Dedifferentiated amniotic fluid mesenchymal stem cell (primary cell): ENCODE results near the gene GSTM2.

Experiments used
- DNase-seq: peaks from one replicate; pipeline ENCODE4 v3.0.0-alpha.2; 2016; ENCODE audit errors: extremely low spot score

Gene GSTM2

GRCh38 chr1:109629372-109630030 is 38.4 kb upstream of the GSTM2 start:
- DNase-seq: peak; percentile 9

- DNase-seq: peak; percentile 13
Observed at GRCh38 chr1:109630081-109630897, 37.6 kb upstream of the GSTM2 start.

GRCh38 chr1:109630898-109631512 is 36.9 kb upstream of the GSTM2 start:
- peak; percentile 4 for DNase-seq

- peak; percentile 13 for DNase-seq
Observed at GRCh38 chr1:109631513-109632505, 36.0 kb upstream of the GSTM2 start.

- DNase-seq: peak; percentile 8
Observed at GRCh38 chr1:109632671-109633346, 35.0 kb upstream of the GSTM2 start.

GRCh38 chr1:109634292-109634691 is 33.6 kb upstream of the GSTM2 start:
- no peak for DNase-seq

GRCh38 chr1:109634771-109635750 is 32.8 kb upstream of the GSTM2 start:
- no peak for DNase-seq

- DNase-seq: peak; percentile 3
Observed at GRCh38 chr1:109635862-109636200, 32.0 kb upstream of the GSTM2 start.

- DNase-seq: peak; percentile 15
Observed at GRCh38 chr1:109636201-109636952, 31.5 kb upstream of the GSTM2 start.

- DNase-seq: no peak
Observed at GRCh38 chr1:109637446-109637845, 30.4 kb upstream of the GSTM2 start.

GRCh38 chr1:109639063-109639840 is 28.6 kb upstream of the GSTM2 start:
- DNase-seq: peak; percentile 8

- peak; percentile 10 for DNase-seq
Observed at GRCh38 chr1:109639841-109640184, 28.0 kb upstream of the GSTM2 start.

GRCh38 chr1:109640285-109640865 is 27.5 kb upstream of the GSTM2 start:
- peak; percentile 66 for DNase-seq

GRCh38 chr1:109641078-109641740 is 26.6 kb upstream of the GSTM2 start:
- DNase-seq: no peak

- DNase-seq: peak; percentile 10
Observed at GRCh38 chr1:109641861-109642260, 26.0 kb upstream of the GSTM2 start.

- DNase-seq: peak; percentile 8
Observed at GRCh38 chr1:109642626-109643025, 25.2 kb upstream of the GSTM2 start.
